GM18507 (cell line): ENCODE results near the gene TCHHL1.

ENCODE experiments used
- DNase-seq: peaks from one replicate; pipeline ENCODE4 v3.0.0; 2011; ENCODE audit warnings: low read depth; ENCODE audit not compliant: insufficient read length; ENCODE audit errors: extremely low spot score
- FAIRE-seq: peaks from 2 replicates; lab custom pipeline; 2011; peaks lifted over from hg19 to GRCh38; lab: Jason Lieb, UNC

The TCHHL1 gene

GRCh38 chr1:152043870-152044269 is 45.0 kb downstream of the TCHHL1 start:
- no peak for DNase-seq
- FAIRE-seq = no peak

GRCh38 chr1:152042030-152042429 is 46.8 kb downstream of the TCHHL1 start:
- no peak for DNase-seq
- no peak for FAIRE-seq

GRCh38 chr1:152039886-152040285 is 49.0 kb downstream of the TCHHL1 start:
- FAIRE-seq (no peak), DNase-seq (no peak)

GRCh38 chr1:152039461-152039860 is 49.4 kb downstream of the TCHHL1 start:
- FAIRE-seq (no peak), DNase-seq (no peak)

- DNase-seq (no peak), FAIRE-seq (no peak)
Observed at GRCh38 chr1:152038871-152039270, 50.0 kb downstream of the TCHHL1 start.

- FAIRE-seq (peak; percentile 76), DNase-seq (peak; percentile 54)
Observed at GRCh38 chr1:152036267-152037216, 52.3 kb downstream of the TCHHL1 start, which contains the start of gene S100A11. Gene S100A11 (minus strand): TSS chr1:152037004. CDS start chr1:152036915, 89 bp downstream.

GRCh38 chr1:152035539-152036266 is 53.2 kb downstream of the TCHHL1 start:
- DNase-seq = no peak
- no peak for FAIRE-seq

GRCh38 chr1:152034654-152035538 is 54.0 kb downstream of the TCHHL1 start:
- FAIRE-seq (peak; percentile 78), DNase-seq (peak; percentile 46)

- no peak for FAIRE-seq
- no peak for DNase-seq
Observed at GRCh38 chr1:152034324-152034653, 54.6 kb downstream of the TCHHL1 start.
